Measurements from ENCODE around the gene ARSB. TPM values are rescaled to one million over a fixed set of nuclear protein-coding genes. Genes with fewer than 3 reads are reported as not detected.
A peak's percentile ranks its signal among the peaks of the same experiment; 100 is the strongest.

ARSB gene
- total RNA-seq, result 1.4 and 1.8 TPM in 2 replicates

GRCh38 chr5:78985116-78985724 is at the start of gene ARSB:
Gene ARSB (minus strand): TSS chr5:78985310. CDS start chr5:78985248, 62 bp downstream.
- FAIRE-seq (no peak), DNase-seq (ENCODE audit: low read depth) (peak; percentile 46)
- Histone ChIP-seq H3K27me3 (ENCODE audit: control insufficient read depth, insufficient read depth, low read length) (no peaks in the 10 kb centered on the region), H3K36me3 (ENCODE audit: control insufficient read depth, insufficient read depth, low read length) (no peaks in the 10 kb centered on the region), H3K4me3 (ENCODE audit: low read depth, low read length) (peak within 1 kb of the TSS; percentile 65)
- TF ChIP-seq CTCF (IDR thresholded peaks at IDR 0.05; ENCODE audit: insufficient read depth, low read length, severe bottlenecking), result no peak

- H3K4me3 ChIP-seq (ENCODE audit: low read depth, low read length), result no peak overlapping the region
- DNase-seq (ENCODE audit: low read depth), result peak; percentile 9
- H3K36me3 ChIP-seq (ENCODE audit: control insufficient read depth, insufficient read depth, low read length), result no peaks in the 10 kb centered on the region
- no peaks in the 10 kb centered on the region for H3K27me3 ChIP-seq (ENCODE audit: control insufficient read depth, insufficient read depth, low read length)
- no peak for TF ChIP-seq CTCF (IDR thresholded peaks at IDR 0.05; ENCODE audit: insufficient read depth, low read length, severe bottlenecking)
- FAIRE-seq, result no peak
These were observed 47.7 kb upstream of the ARSB start for GRCh38 chr5:79032782-79033181.

- H3K27me3 ChIP-seq (ENCODE audit: control insufficient read depth, insufficient read depth, low read length), result no peaks in the 10 kb centered on the region
- no peak overlapping the region for H3K4me3 ChIP-seq (ENCODE audit: low read depth, low read length)
- TF ChIP-seq CTCF (IDR thresholded peaks at IDR 0.05; ENCODE audit: insufficient read depth, low read length, severe bottlenecking), result no peak
- FAIRE-seq (no peak), DNase-seq (ENCODE audit: low read depth) (peak; percentile 3)
- no peaks in the 10 kb centered on the region for H3K36me3 ChIP-seq (ENCODE audit: control insufficient read depth, insufficient read depth, low read length)
These were observed 47.1 kb upstream of the ARSB start for GRCh38 chr5:79032031-79032695.

- FAIRE-seq, result no peak
- Histone ChIP-seq H3K36me3 (ENCODE audit: control insufficient read depth, insufficient read depth, low read length) (no peaks in the 10 kb centered on the region), H3K4me3 (ENCODE audit: low read depth, low read length) (no peak overlapping the region), H3K27me3 (ENCODE audit: control insufficient read depth, insufficient read depth, low read length) (no peaks in the 10 kb centered on the region)
- no peak for DNase-seq (ENCODE audit: low read depth)
- no peak for TF ChIP-seq CTCF (IDR thresholded peaks at IDR 0.05; ENCODE audit: insufficient read depth, low read length, severe bottlenecking)
These were observed 46.4 kb upstream of the ARSB start for GRCh38 chr5:79031485-79031867.

DNA sequence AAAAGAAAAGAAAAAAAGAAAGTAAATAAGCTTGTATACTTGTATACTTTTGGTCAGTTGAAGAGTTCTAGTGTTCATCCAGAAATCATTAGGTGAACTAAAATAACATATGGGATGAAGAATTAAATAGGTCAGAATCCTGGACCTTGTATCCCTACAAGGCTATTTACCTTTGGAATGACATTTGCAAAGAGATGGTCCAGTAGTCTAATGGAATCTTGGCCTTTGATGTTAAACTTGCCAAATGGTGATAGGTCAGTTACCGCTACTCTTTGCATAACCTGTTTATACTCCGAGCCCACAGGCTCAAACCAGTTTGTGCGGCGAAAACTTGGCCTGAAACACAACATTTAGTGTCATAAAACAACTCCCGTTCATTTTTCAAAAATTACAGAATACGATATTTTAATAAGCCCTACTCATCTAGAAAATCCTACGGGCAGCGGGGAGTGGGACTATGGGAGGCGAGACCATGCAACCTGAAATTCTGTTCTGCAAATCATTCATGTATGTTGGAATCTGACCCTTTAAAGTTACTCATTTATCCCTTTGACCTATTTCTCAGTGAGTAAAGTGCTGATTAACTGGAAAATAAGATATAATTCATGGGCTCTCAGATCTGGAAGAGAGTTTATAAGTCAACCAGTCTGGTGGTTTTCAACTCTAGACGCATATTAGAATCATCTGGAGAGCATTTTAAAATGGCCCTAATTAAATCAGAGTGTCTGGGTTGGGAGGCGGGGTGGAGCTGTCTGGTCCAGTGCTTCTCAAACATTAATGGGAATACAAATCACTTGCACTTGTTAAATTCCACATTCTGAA is 45.8 kb upstream of the ARSB start:
- no peak for DNase-seq (ENCODE audit: low read depth)
- Histone ChIP-seq H3K4me3 (ENCODE audit: low read depth, low read length) (no peak overlapping the region), H3K36me3 (ENCODE audit: control insufficient read depth, insufficient read depth, low read length) (no peaks in the 10 kb centered on the region), H3K27me3 (ENCODE audit: control insufficient read depth, insufficient read depth, low read length) (no peaks in the 10 kb centered on the region)
- FAIRE-seq, result no peak
- no peak for TF ChIP-seq CTCF (IDR thresholded peaks at IDR 0.05; ENCODE audit: insufficient read depth, low read length, severe bottlenecking)
